Activated T-helper 1 cell treated with anti-CD3 and anti-CD28 coated beads, Interleukin-12 subunit alpha, Interleukin-12 subunit beta, Interleukin-2, Interleukin-4 antibody, amounts not matched to agents 30 ng/mL and 10 ng/mL and 1 ng/mL, durations not matched to agents 14 hours and 24 hours and 36 hours (primary cell): ENCODE results near the gene CDK6. TPM values are rescaled to one million over a fixed set of nuclear protein-coding genes. Genes with fewer than 3 reads are reported as not detected.

Experiments used
- DNase-seq: peaks from one replicate; pipeline ENCODE4 v3.0.0; 2021; ENCODE audit warnings: low spot score
- H3K27ac Mint-ChIP-seq: one replicate; pipeline ENCODE4 v1.8.0; 2021; ENCODE audit warnings: mild to moderate bottlenecking, mixed read lengths
- H3K27me3 Mint-ChIP-seq: one replicate; pipeline ENCODE4 v1.8.0; 2022; ENCODE audit warnings: mild to moderate bottlenecking, moderate library complexity, mixed read lengths; ENCODE audit not compliant: insufficient read depth
- H3K36me3 Mint-ChIP-seq: one replicate; pipeline ENCODE4 v1.8.0; 2021; ENCODE audit warnings: low read depth, mixed read lengths
- H3K4me1 Mint-ChIP-seq: one replicate; pipeline ENCODE4 v1.8.0; 2021; ENCODE audit warnings: low read depth, mixed read lengths
- H3K4me3 Mint-ChIP-seq: one replicate; pipeline ENCODE4 v1.8.0; 2021; ENCODE audit warnings: mild to moderate bottlenecking, moderate library complexity, mixed read lengths
- H3K9me3 Mint-ChIP-seq: one replicate; pipeline ENCODE4 v1.8.0; 2021; ENCODE audit warnings: mixed read lengths
- intact Hi-C: fragments of 100-400 bp; cut with micrococcal nuclease; formaldehyde crosslinking; loops from one replicate; pipeline ENCODE4 v1.15.1; 2024
- total RNA-seq: library from RNA; stranded (reverse); gene quantifications from 2 replicates; pipeline ENCODE4 v1.2.3, GENCODE V29; 2022

Gene CDK6
- total RNA-seq, 1 donor from 2014 or later = 332 TPM

DNA sequence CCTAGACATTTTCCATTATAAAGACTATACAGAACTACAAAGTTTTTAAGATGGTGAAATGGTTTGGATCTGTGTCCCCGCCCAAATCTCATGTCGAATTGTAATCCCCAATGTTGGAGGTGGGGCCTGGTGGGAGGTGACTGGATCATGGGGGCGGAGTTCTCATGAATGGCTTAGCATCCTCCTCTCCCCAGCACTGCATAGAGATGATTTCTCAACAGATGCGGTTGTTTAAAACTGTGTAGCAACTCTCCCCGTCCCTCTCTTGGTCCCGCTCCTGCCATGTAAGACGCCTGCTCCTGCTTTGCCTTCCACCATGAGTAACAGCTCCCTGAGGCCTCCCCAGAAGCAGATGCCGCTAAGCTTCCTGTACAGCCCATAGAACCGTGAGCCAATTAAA lies 247.8 kb downstream of the CDK6 start:
- peak overlapping the region; percentile 42 for H3K27ac Mint-ChIP-seq
- H3K4me3 Mint-ChIP-seq = peak overlapping the region; percentile 92
- peaks cover 50% of the 10 kb centered on the region for H3K4me1 Mint-ChIP-seq
- H3K9me3 Mint-ChIP-seq = peaks cover 5% of the 10 kb centered on the region
- no peak for DNase-seq
- peaks cover 30% of the 10 kb centered on the region for H3K36me3 Mint-ChIP-seq
- peaks cover 5% of the 10 kb centered on the region for H3K27me3 Mint-ChIP-seq
- intact Hi-C loops = loop anchor here (2.0 to 5.0 kb wide), 4 partner anchors 141 to 1414 kb away; partner anchors contain the start of genes ANKIB1, BET1, GATAD1 and KRIT1

DNA sequence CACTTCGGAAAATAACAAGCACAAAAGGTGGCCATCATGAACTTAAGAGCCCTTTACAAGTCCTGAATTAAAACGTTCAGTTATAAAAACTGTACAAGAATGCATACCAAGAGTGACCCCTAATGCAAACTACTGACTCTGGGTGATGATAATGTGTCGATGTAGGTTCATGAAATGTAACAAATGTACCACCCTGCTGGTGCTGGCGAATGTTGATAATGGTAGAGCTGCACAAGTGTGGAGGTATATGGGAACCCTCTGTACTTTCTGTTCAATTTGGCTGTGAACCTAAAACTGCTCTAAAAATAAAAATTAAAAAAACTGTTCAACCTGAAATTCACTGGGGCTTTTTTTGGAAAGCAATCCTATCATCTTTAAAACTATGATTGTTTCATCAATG lies 249.5 kb downstream of the CDK6 start:
- Mint-ChIP-seq H3K9me3 (peaks cover 8% of the 10 kb centered on the region), H3K4me1 (peaks cover 62% of the 10 kb centered on the region), H3K4me3 (peak overlapping the region; percentile 57), H3K36me3 (peaks cover 32% of the 10 kb centered on the region), H3K27me3 (peaks cover 1% of the 10 kb centered on the region), H3K27ac (peak overlapping the region; percentile 77)
- intact Hi-C loops = loop anchor here (5.0 kb wide), 3 partner anchors 140 to 1415 kb away; partner anchors contain the start of genes ANKIB1, BET1, GATAD1 and KRIT1
- DNase-seq = no peak

DNA sequence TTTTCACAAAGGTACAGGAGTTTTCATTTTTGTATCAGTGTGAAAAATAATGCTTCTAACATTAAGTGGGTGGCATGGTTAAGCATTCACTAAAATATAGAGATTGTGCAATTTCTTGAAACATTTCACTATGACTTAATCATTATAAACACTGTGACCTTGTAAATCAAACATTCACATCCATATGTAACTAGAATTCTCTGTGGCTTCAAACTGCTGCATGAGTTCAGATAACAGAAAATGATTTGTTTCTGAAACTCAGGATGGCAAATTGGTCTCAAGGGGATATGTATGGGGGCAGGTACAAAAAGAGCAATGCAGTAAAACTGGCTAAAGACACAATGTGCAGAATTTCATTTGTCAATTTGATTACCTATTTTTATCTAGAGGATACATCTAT lies 250.0 kb downstream of the CDK6 start:
- peak overlapping the region; percentile 77 for H3K27ac Mint-ChIP-seq
- intact Hi-C loops = loop anchor here (5.0 kb wide), 3 partner anchors 139 to 1416 kb away; partner anchors contain the start of genes ANKIB1, BET1, GATAD1 and KRIT1
- H3K27me3 Mint-ChIP-seq = no peaks in the 10 kb centered on the region
- H3K9me3 Mint-ChIP-seq = peaks cover 8% of the 10 kb centered on the region
- H3K36me3 Mint-ChIP-seq = peaks cover 32% of the 10 kb centered on the region
- DNase-seq = no peak
- peak overlapping the region; percentile 57 for H3K4me3 Mint-ChIP-seq
- H3K4me1 Mint-ChIP-seq = peaks cover 62% of the 10 kb centered on the region

DNA sequence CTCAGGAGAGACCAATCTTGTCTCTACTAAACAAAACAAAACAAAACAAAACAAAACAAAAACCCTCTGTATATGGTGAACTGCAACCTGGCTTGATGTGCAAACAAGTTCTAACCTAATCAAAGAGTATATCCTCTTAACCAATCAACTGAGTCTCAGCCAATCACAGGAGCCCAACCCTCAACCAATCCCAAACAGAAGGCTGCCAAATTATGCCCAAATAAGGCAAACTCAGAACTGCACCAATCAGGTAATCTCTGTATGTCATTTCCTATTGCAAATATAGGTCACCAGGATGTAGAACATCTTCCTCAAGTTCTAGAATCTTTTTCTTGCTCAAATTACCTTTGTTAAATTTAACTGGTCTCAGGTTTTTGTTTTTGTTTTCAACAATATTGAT lies 251.4 kb downstream of the CDK6 start:
- H3K9me3 Mint-ChIP-seq = peaks cover 8% of the 10 kb centered on the region
- no peak for DNase-seq
- peaks cover 37% of the 10 kb centered on the region for H3K36me3 Mint-ChIP-seq
- H3K27me3 Mint-ChIP-seq = no peaks in the 10 kb centered on the region
- intact Hi-C loops = loop anchor here (5.0 kb wide), 3 partner anchors 138 to 1417 kb away; partner anchors contain the start of genes ANKIB1, BET1, GATAD1 and KRIT1
- no peak overlapping the region for H3K27ac Mint-ChIP-seq
- H3K4me3 Mint-ChIP-seq = no peak overlapping the region
- peaks cover 70% of the 10 kb centered on the region for H3K4me1 Mint-ChIP-seq

DNA sequence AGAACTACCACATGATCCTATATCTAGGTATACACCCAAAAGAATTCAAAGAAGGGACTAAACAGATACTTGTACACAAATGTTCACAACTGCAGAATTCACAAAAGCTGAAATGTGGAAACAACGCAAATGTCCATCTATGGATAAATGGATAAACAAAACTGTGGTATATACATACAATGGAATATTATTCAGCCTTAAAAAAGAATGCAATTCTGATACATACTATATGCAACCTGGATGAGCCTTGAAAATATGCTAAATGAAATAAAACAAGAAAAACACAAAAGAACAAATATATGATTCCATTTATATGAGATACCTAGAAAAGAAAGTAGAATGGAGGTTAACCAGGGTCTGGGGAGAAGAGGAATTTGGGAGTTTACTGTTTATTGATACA lies 253.4 kb downstream of the CDK6 start:
- H3K9me3 Mint-ChIP-seq = peaks cover 8% of the 10 kb centered on the region
- intact Hi-C loops = no loop called here
- no peaks in the 10 kb centered on the region for H3K27me3 Mint-ChIP-seq
- no peak for DNase-seq
- H3K36me3 Mint-ChIP-seq = peaks cover 41% of the 10 kb centered on the region
- peaks cover 53% of the 10 kb centered on the region for H3K4me1 Mint-ChIP-seq
- no peak overlapping the region for H3K4me3 Mint-ChIP-seq
- H3K27ac Mint-ChIP-seq = no peak overlapping the region

DNA sequence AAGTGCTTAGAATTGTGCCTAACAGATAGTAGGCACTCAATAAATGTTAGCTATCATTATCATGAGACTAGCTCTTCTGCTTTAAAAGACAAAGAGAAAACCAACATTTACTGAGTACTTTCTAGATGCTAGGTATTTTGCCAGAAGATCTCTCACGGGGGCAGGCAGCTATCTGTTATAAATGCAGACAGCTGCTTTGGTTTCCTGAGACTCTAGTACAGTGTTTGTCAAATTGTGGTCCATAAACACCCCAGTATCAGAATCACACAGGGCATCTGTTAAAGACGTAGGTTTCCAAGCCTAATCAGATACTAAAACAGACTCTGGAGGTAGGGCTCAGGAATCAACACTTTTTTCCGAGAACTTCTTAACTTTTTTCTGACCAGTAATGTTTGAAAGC lies 260.1 kb downstream of the CDK6 start:
- intact Hi-C loops = no loop called here
- H3K27ac Mint-ChIP-seq = no peak overlapping the region
- DNase-seq = no peak
- peaks cover 40% of the 10 kb centered on the region for H3K36me3 Mint-ChIP-seq
- no peaks in the 10 kb centered on the region for H3K9me3 Mint-ChIP-seq
- no peak overlapping the region for H3K4me3 Mint-ChIP-seq
- H3K4me1 Mint-ChIP-seq = peaks cover 14% of the 10 kb centered on the region
- H3K27me3 Mint-ChIP-seq = no peaks in the 10 kb centered on the region

DNA sequence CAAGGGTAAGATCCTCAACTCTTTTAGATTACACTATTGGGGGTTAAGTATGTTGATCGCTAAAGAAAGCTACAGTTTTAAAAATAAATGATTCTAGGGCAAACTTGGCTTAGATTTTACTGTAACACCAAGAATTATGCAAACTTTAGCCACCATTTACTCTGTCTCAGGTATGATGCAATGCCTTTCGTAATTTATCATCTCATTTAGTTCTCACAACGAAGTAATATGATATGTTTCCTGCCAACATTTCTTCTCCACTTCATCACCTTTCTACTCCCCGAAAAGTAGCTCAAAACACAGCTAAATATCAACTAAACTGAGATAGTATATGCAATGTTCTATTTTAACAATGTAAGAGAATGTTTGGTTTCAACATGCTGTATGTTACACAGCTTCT lies 267.2 kb downstream of the CDK6 start:
- DNase-seq = no peak
- no peaks in the 10 kb centered on the region for H3K9me3 Mint-ChIP-seq
- intact Hi-C loops = no loop called here
- H3K27ac Mint-ChIP-seq = no peak overlapping the region
- H3K4me1 Mint-ChIP-seq = peaks cover 2% of the 10 kb centered on the region
- H3K4me3 Mint-ChIP-seq = no peak overlapping the region
- peaks cover 29% of the 10 kb centered on the region for H3K36me3 Mint-ChIP-seq
- H3K27me3 Mint-ChIP-seq = no peaks in the 10 kb centered on the region

DNA sequence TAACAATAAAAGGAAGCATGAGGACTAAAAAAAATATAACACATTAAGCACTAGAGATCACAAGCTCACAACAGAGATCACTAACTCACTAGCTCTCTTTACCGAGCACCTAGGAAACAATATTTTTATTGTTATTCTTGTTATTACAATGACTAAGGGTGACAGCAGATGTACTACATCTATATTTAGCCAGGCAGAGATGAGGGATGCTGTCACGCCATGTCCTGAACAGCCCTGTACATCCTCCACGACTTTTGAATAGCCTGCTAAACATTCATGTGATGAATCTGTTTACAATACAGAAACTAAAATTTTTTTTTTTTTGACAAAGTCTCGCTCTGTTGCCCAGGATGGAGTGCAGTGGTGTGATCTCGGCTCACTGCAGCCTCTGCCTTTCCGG lies 268.9 kb downstream of the CDK6 start:
- Mint-ChIP-seq H3K27ac (no peak overlapping the region), H3K36me3 (peaks cover 36% of the 10 kb centered on the region), H3K4me3 (no peak overlapping the region), H3K9me3 (no peaks in the 10 kb centered on the region), H3K27me3 (no peaks in the 10 kb centered on the region), H3K4me1 (no peaks in the 10 kb centered on the region)
- DNase-seq = no peak
- intact Hi-C loops = no loop called here

DNA sequence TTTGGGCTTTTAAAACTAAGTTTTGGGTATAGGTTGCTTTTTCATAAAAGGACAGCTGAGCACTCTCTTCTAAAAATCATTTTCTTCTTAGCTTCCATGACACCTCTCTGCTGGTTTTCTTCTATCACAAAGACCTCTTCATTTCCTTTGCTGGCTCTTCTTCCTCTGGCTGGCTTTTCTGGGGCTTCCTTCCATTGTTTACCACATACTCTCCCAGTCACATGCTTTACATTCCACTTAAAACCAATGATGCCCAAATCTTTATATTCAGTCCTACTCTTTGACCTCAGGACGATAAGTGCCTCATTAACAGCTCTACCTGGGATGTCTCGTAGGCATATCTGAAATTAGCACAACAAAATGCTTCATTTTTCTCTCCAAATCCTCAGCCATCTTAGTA lies 273.0 kb downstream of the CDK6 start:
- Mint-ChIP-seq H3K27ac (peak overlapping the region; percentile 14), H3K9me3 (no peaks in the 10 kb centered on the region), H3K27me3 (no peaks in the 10 kb centered on the region), H3K4me3 (no peak overlapping the region), H3K4me1 (no peaks in the 10 kb centered on the region), H3K36me3 (peaks cover 36% of the 10 kb centered on the region)
- intact Hi-C loops = no loop called here
- DNase-seq = no peak

DNA sequence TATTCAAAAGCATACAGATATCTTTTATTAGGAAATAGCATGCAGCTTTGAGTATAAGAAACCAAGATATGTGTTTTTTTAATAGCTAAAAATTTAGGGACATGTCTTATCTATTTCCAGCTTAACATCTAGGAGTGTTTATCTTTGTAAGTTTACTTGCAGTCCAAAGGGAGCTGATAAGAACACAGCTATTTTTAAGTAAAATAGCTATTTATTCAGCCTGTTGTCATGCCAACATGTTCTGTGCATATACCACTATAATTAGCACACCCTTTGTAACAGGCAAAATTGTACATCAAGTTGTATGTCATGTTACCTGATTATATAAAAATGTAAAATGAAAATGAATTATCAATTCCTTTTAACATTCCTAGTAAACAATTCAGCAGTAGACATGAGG lies 275.8 kb downstream of the CDK6 start:
- intact Hi-C loops = loop anchor here (2.0 kb wide), 1 partner anchor 52 kb away; no protein-coding TSS in a partner anchor
- DNase-seq = no peak
- H3K27me3 Mint-ChIP-seq = no peaks in the 10 kb centered on the region
- H3K9me3 Mint-ChIP-seq = no peaks in the 10 kb centered on the region
- peaks cover 27% of the 10 kb centered on the region for H3K36me3 Mint-ChIP-seq
- no peaks in the 10 kb centered on the region for H3K4me1 Mint-ChIP-seq
- no peak overlapping the region for H3K27ac Mint-ChIP-seq
- H3K4me3 Mint-ChIP-seq = no peak overlapping the region

DNA sequence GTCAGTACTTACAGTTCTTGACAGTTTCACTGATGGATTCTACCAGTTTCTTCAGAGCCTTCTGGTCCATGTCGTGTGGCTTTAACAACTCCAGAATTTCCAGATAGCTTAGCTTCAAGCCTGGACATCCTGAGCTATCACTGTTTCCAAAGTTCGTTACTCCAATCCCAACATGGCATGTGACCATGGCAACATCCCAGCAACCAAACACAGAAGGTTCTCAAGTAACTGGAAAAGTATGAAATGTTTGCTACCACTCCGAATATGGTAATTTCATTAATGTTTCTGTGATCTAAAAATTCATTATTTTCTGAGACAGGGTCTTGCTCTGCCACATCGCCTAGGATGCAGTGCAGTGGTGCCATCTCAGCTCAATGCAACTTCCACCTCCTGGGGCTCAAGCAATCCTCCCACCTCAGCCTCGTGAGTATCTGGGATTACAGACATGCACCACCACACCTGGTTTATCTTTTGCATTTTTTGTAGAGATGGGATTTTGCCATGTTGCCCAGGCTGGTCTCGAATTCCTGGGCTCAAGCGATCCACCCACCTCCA lies 278.5 kb downstream of the CDK6 start:
- DNase-seq = no peak
- peaks cover 10% of the 10 kb centered on the region for H3K36me3 Mint-ChIP-seq
- no peak overlapping the region for H3K4me3 Mint-ChIP-seq
- no peak overlapping the region for H3K27ac Mint-ChIP-seq
- H3K9me3 Mint-ChIP-seq = no peaks in the 10 kb centered on the region
- H3K4me1 Mint-ChIP-seq = no peaks in the 10 kb centered on the region
- H3K27me3 Mint-ChIP-seq = no peaks in the 10 kb centered on the region
- intact Hi-C loops = no loop called here

DNA sequence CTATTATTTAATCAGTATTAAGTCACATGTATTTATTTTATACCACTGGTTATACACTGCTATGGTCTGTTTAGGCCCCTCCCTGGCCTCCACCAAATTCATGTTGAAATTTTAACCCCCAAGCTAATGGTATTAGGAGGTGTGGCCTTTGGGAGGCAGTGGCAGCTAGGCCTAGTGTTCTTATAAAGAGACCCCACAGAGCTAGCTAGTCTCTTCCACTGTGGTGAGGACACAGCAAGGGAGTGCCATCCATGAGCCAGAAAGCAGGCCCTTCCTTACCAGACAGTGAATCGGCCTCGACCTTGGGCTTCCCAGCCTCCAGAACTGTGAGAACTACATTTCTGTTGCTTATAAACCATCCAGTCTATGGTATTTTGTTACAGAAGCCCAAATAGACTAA lies 279.1 kb downstream of the CDK6 start:
- H3K9me3 Mint-ChIP-seq = no peaks in the 10 kb centered on the region
- no peak overlapping the region for H3K27ac Mint-ChIP-seq
- peaks cover 8% of the 10 kb centered on the region for H3K36me3 Mint-ChIP-seq
- intact Hi-C loops = no loop called here
- H3K4me1 Mint-ChIP-seq = no peaks in the 10 kb centered on the region
- no peak overlapping the region for H3K4me3 Mint-ChIP-seq
- no peak for DNase-seq
- no peaks in the 10 kb centered on the region for H3K27me3 Mint-ChIP-seq
